Keratinocyte (primary cell): ENCODE data around the gene ZNF710. TPM values are rescaled to one million over a fixed set of nuclear protein-coding genes. Genes with fewer than 3 reads are reported as not detected.

Source experiments
- DNase-seq: peaks from one replicate; pipeline ENCODE4 v3.0.0-alpha.2; 2011; ENCODE audit warnings: low read depth, missing footprints, low spot score
- FAIRE-seq: peaks from 2 replicates; lab custom pipeline; 2011; peaks lifted over from hg19 to GRCh38; lab: Jason Lieb, UNC
- H2AFZ ChIP-seq: 2 replicates; pipeline ENCODE4 v1.6.0; 2012; ENCODE audit warnings: low read length, control low read depth, inconsistent platforms; ENCODE audit not compliant: control insufficient read depth
- H3K27ac ChIP-seq: 2 replicates; pipeline ENCODE4 v1.5.1; 2011; ENCODE audit warnings: low read length; ENCODE audit not compliant: control insufficient read depth, insufficient read depth
- H3K27me3 ChIP-seq: 3 replicates; pipeline ENCODE4 v1.6.0; 2011; ENCODE audit warnings: low read length; ENCODE audit not compliant: control insufficient read depth, insufficient read depth; ENCODE audit errors: extremely low read depth
- H3K36me3 ChIP-seq, 2 experiments: 2 replicates in 1 of 2; 3 replicates in 1 of 2; pipeline ENCODE4 v1.5.1; 2011; ENCODE audit warnings: low read length in 2 of 2, mild to moderate bottlenecking in 1 of 2; ENCODE audit not compliant: control insufficient read depth in 2 of 2, insufficient read depth in 2 of 2; ENCODE audit errors: extremely low read depth in 1 of 2
- H3K4me1 ChIP-seq: 3 replicates; pipeline ENCODE4 v1.5.1; 2011; ENCODE audit warnings: low read length; ENCODE audit not compliant: control insufficient read depth, insufficient read depth; ENCODE audit errors: extremely low read depth
- H3K4me2 ChIP-seq: 3 replicates; pipeline ENCODE4 v1.6.0; 2011; ENCODE audit warnings: low read depth, low read length; ENCODE audit not compliant: control insufficient read depth, insufficient read depth; ENCODE audit errors: extremely low read depth
- H3K4me3 ChIP-seq, 3 experiments: fragments of 200-600 bp in 1 of 3; sonication (generic) in 1 of 3; 2 replicates in 2 of 3; 3 replicates in 1 of 3; pipeline ENCODE4 v1.5.1; 2011 to 2016; ENCODE audit warnings: low read length in 3 of 3, mild to moderate bottlenecking in 3 of 3, control low read depth in 2 of 3, inconsistent platforms in 1 of 3, low read depth in 1 of 3, mixed read lengths in 1 of 3, mixed run types in 1 of 3, moderate library complexity in 1 of 3; ENCODE audit not compliant: control insufficient read depth in 2 of 3, insufficient read depth in 2 of 3; ENCODE audit errors: extremely low read depth in 1 of 3
- H3K79me2 ChIP-seq: 2 replicates; pipeline ENCODE4 v1.6.0; 2012; ENCODE audit warnings: low read length; ENCODE audit not compliant: control insufficient read depth, insufficient read depth
- H3K9ac ChIP-seq: 3 replicates; pipeline ENCODE4 v1.6.0; 2011; ENCODE audit warnings: low read length; ENCODE audit not compliant: control insufficient read depth, insufficient read depth; ENCODE audit errors: extremely low read depth
- H3K9me1 ChIP-seq: 3 replicates; pipeline ENCODE4 v1.6.0; 2011; ENCODE audit warnings: low read length; ENCODE audit not compliant: control insufficient read depth, insufficient read depth; ENCODE audit errors: extremely low read depth
- H3K9me3 ChIP-seq: 2 replicates; pipeline ENCODE4 v1.5.1; 2012; ENCODE audit warnings: low read depth, low read length; ENCODE audit not compliant: control insufficient read depth
- H4K20me1 ChIP-seq: 3 replicates; pipeline ENCODE4 v1.6.0; 2011; ENCODE audit warnings: low read length; ENCODE audit not compliant: control insufficient read depth, insufficient read depth; ENCODE audit errors: extremely low read depth
- CTCF ChIP-seq, 3 experiments: IDR thresholded peaks in 1 of 3; conservative IDR thresholded peaks in 1 of 3; optimal IDR thresholded peaks in 1 of 3; 2 replicates in 2 of 3; 3 replicates in 1 of 3; pipeline versions ENCODE3 to v1.5.1; 2011; ENCODE audit warnings: low read length in 3 of 3, mild to moderate bottlenecking in 3 of 3, moderate library complexity in 2 of 3, control low read depth in 1 of 3, inconsistent platforms in 1 of 3; ENCODE audit not compliant: insufficient read depth in 2 of 3; ENCODE audit errors: extremely low read depth in 1 of 3
- EZH2 ChIP-seq: IDR thresholded peaks from one replicate; pipeline ENCODE4 v1.6.1; 2012; ENCODE audit warnings: inconsistent platforms, mild to moderate bottlenecking, low read length, moderate library complexity
- dilution Hi-C: fragments of 300-500 bp; cut with MboI; formaldehyde crosslinking; loops from one replicate; pipeline ENCODE4 v1.7.0; 2020; ENCODE audit warnings: low sequenced_read_pairs; ENCODE audit not compliant: extremely low pct_ligation_motif_present
- polyA plus RNA-seq, 5 experiments: library from polyadenylated mRNA; depleted of rRNA in 3 of 5; stranded (reverse) in 3 of 5; stranded (forward) in 1 of 5; unstranded in 1 of 5; fragments of >200 nt; gene quantifications; 1 replicate in 1 of 5; 2 replicates in 3 of 5; 3 replicates in 1 of 5; pipeline versions ENCODE4 v1.2.1 to v1.2.3, GENCODE V29; 2011 to 2012; ENCODE audit warnings: missing spikeins in 2 of 5, low read depth in 1 of 5, low replicate concordance in 1 of 5

The ZNF710 gene
- polyA plus RNA-seq, 1 donor (not counting 4 experiments of a cell fraction or from before 2014, with no cell fraction given): 4.5 TPM

GRCh38 chr15:90028376-90028944 lies 27.3 kb downstream of the ZNF710 start:
- no peak overlapping the region for H3K4me3 ChIP-seq
- dilution Hi-C loops: no loop called here
- no peaks in the 10 kb centered on the region for H3K9me3 ChIP-seq
- no peaks in the 10 kb centered on the region for H3K36me3 ChIP-seq
- H3K27ac ChIP-seq: no peak overlapping the region
- H3K27me3 ChIP-seq: no peaks in the 10 kb centered on the region
- H3K79me2 ChIP-seq: peaks cover 27% of the 10 kb centered on the region
- FAIRE-seq (no peak), DNase-seq (no peak)
- H3K9me1 ChIP-seq: no peaks in the 10 kb centered on the region
- peaks cover 7% of the 10 kb centered on the region for H3K4me1 ChIP-seq
- H3K4me2 ChIP-seq: no peak overlapping the region
- TF ChIP-seq CTCF (optimal IDR thresholded peaks at IDR 0.05 in 1 of 3, IDR thresholded peaks at IDR 0.05 in 1 of 3, conservative IDR thresholded peaks at IDR 0.05 in 1 of 3; ENCODE audit: extremely low read depth in 1 of 3, insufficient read depth in 2 of 3, low read length in 3 of 3): no peak
- TF ChIP-seq EZH2: no peak
- no peaks in the 10 kb centered on the region for H4K20me1 ChIP-seq
- no peak overlapping the region for H2AFZ ChIP-seq
- no peak overlapping the region for H3K9ac ChIP-seq

- dilution Hi-C loops: no loop called here
- Histone ChIP-seq H3K9me1 (no peaks in the 10 kb centered on the region), H4K20me1 (no peaks in the 10 kb centered on the region), H3K4me2 (no peak overlapping the region), H3K36me3 (no peaks in the 10 kb centered on the region), H3K9ac (no peak overlapping the region), H3K9me3 (no peaks in the 10 kb centered on the region), H3K79me2 (peaks cover 25% of the 10 kb centered on the region), H3K27ac (no peak overlapping the region), H2AFZ (no peak overlapping the region), H3K4me1 (peaks cover 9% of the 10 kb centered on the region), H3K27me3 (no peaks in the 10 kb centered on the region), H3K4me3 (no peak overlapping the region)
- FAIRE-seq (no peak), DNase-seq (no peak)
- no peak for TF ChIP-seq EZH2
- no peak for TF ChIP-seq CTCF (optimal IDR thresholded peaks at IDR 0.05 in 1 of 3, IDR thresholded peaks at IDR 0.05 in 1 of 3, conservative IDR thresholded peaks at IDR 0.05 in 1 of 3; ENCODE audit: extremely low read depth in 1 of 3, insufficient read depth in 2 of 3, low read length in 3 of 3)
Measured at GRCh38 chr15:90029024-90029423, 27.9 kb downstream of the ZNF710 start.
